SK-N-SH treated with all-trans-retinoic acid at 6 μM for 48 hours (cell line): ENCODE results near the gene TAF1B.

Experiments
- ARNTL ChIP-seq: fragments of 450-650 bp; formaldehyde crosslinking; IDR thresholded peaks from 2 replicates; pipeline ENCODE4 v1.5.0; 2020; ENCODE audit warnings: low read depth, mild to moderate bottlenecking, moderate library complexity, borderline replicate concordance
- BACH2 ChIP-seq: fragments of 250-450 bp; sonication (Bioruptor Pico); IDR thresholded peaks from 2 replicates; pipeline ENCODE4 v1.9.0; 2021; ENCODE audit warnings: mild to moderate bottlenecking, borderline replicate concordance
- TCF4 ChIP-seq: fragments of 250-450 bp; sonication (Bioruptor Pico); IDR thresholded peaks from 2 replicates; pipeline ENCODE4 v1.8.0; 2021; ENCODE audit warnings: mild to moderate bottlenecking, moderate library complexity, borderline replicate concordance
- ZC3H10 ChIP-seq: fragments of 250-450 bp; sonication (Bioruptor Pico); IDR thresholded peaks from 2 replicates; pipeline ENCODE4 v1.5.1; 2021; ENCODE audit warnings: mild to moderate bottlenecking, moderate library complexity
- ZFP30 ChIP-seq: fragments of 450-650 bp; formaldehyde crosslinking; IDR thresholded peaks from 2 replicates; pipeline ENCODE4 v1.5.0; 2022; ENCODE audit warnings: mild to moderate bottlenecking, moderate library complexity
- TF ChIP-seq, protein P1 (sequence below): fragments of 250-450 bp; sonication (Bioruptor Pico); IDR thresholded peaks from 2 replicates; pipeline ENCODE4 v1.5.1; 2021; ENCODE audit warnings: mild to moderate bottlenecking, moderate library complexity

DNA sequence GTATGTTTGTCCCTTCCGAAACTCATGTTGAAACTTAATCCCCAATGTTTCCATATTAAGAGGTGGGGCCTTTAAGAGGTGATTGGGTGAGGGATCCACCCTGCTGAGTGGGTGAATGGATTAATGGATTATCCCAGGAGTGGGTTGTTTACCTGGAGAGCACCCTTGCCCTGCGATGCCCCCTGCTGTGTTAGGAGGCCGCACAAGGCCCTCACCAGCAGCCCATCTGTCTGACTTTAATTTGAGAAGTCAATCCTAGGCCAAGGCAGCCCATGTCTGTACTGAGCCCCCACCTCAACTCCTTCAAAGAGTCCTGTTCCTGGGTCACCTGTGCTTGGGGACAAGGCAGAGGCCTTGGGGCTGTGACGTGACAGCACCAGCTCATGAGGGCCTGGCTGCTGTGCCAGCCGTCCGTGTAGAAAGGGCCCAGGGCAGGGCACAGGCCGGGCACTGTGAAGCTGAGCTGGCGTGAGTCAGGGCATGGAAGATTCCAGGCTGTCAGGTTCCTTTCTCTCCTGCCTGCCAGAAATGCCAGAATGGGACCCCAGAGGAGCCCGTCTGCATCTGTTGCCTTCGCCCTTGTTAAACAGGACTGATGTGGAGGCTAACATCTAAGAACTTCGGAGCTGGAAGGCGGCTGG, 21.3 kb upstream of the TAF1B start:
- no peak for TF ChIP-seq ZC3H10 (CRISPR knock-in tag)
- no peak for TF ChIP-seq ZFP30 (CRISPR knock-in tag)
- no peak for TF ChIP-seq BACH2 (CRISPR knock-in tag)
- no peak for TF ChIP-seq ARNTL
- TF ChIP-seq TCF4, result no peak
- TF ChIP-seq, protein P1, sequence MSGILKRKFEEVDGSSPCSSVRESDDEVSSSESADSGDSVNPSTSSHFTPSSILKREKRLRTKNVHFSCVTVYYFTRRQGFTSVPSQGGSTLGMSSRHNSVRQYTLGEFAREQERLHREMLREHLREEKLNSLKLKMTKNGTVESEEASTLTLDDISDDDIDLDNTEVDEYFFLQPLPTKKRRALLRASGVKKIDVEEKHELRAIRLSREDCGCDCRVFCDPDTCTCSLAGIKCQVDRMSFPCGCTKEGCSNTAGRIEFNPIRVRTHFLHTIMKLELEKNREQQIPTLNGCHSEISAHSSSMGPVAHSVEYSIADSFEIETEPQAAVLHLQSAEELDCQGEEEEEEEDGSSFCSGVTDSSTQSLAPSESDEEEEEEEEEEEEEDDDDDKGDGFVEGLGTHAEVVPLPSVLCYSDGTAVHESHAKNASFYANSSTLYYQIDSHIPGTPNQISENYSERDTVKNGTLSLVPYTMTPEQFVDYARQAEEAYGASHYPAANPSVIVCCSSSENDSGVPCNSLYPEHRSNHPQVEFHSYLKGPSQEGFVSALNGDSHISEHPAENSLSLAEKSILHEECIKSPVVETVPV (CRISPR knock-in tag), result no peak
